ENCODE results near the gene GSC2.

- no peak for TF ChIP-seq NFIC (IDR thresholded peaks at IDR 0.05)
- TF ChIP-seq, protein P1, sequence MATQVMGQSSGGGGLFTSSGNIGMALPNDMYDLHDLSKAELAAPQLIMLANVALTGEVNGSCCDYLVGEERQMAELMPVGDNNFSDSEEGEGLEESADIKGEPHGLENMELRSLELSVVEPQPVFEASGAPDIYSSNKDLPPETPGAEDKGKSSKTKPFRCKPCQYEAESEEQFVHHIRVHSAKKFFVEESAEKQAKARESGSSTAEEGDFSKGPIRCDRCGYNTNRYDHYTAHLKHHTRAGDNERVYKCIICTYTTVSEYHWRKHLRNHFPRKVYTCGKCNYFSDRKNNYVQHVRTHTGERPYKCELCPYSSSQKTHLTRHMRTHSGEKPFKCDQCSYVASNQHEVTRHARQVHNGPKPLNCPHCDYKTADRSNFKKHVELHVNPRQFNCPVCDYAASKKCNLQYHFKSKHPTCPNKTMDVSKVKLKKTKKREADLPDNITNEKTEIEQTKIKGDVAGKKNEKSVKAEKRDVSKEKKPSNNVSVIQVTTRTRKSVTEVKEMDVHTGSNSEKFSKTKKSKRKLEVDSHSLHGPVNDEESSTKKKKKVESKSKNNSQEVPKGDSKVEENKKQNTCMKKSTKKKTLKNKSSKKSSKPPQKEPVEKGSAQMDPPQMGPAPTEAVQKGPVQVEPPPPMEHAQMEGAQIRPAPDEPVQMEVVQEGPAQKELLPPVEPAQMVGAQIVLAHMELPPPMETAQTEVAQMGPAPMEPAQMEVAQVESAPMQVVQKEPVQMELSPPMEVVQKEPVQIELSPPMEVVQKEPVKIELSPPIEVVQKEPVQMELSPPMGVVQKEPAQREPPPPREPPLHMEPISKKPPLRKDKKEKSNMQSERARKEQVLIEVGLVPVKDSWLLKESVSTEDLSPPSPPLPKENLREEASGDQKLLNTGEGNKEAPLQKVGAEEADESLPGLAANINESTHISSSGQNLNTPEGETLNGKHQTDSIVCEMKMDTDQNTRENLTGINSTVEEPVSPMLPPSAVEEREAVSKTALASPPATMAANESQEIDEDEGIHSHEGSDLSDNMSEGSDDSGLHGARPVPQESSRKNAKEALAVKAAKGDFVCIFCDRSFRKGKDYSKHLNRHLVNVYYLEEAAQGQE (IDR thresholded peaks at IDR 0.05; ENCODE audit: low read depth) = no peak
- TF ChIP-seq RAD21 (IDR thresholded peaks at IDR 0.05; ENCODE audit: low read depth) = no peak
- TF ChIP-seq USF1 (IDR thresholded peaks at IDR 0.05) = no peak
These were observed 44.6 kb downstream of the GSC2 start for GRCh38 chr22:19105456-19105855.
